Parietal lobe (tissue), 2 donors: ENCODE results near the gene EIF2B5. TPM values are rescaled to one million over a fixed set of nuclear protein-coding genes. Genes with fewer than 3 reads are reported as not detected.

Experiments used
- small RNA-seq: library from RNA; depleted of rRNA; stranded (forward); fragments of <200 nt; gene quantifications from one replicate; pipeline ENCODE3, GENCODE V24; 2014; ENCODE audit warnings: low replicate concordance
- total RNA-seq: library from RNA; depleted of rRNA; stranded (reverse); fragments of >200 nt; gene quantifications from one replicate; pipeline ENCODE4 v1.2.3, GENCODE V29; 2014

EIF2B5 gene
- total RNA-seq, result 61.7 TPM

DNA sequence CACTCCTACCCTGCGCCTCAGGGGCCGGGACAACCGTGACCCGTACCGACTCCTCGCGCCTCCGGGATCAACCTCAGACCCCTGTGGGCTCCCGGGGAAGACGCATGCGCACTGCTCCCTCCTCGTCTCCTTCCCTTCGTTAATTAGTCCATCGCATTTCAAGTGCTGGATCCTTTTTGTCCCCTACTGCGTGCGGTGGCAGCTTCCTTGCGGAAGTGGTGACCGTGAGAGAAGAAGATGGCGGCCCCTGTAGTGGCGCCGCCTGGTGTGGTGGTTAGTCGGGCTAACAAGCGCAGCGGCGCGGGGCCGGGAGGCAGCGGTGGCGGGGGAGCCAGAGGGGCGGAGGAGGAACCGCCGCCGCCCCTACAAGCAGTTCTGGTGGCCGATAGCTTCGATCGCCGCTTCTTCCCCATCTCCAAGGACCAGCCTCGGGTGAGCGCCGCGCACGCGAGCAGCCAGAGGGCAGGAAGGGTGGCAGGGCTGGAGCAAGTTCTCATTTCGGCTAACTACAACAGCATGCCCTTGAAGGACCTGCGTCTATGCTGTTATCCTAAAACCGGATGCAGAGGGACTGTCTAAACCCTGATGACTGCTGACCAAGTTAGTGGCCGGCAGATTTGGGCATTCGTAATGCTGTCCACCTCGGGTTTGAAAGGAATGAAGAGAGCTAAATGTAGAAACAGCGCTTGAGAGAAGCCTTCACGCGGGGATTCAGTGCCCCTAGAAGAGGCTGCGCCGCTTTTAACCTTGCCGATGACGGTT is at the start of gene EIF2B5:
EIF2B5 (plus strand) TSS at position 210 of the 762 bp plus-strand sequence; CDS start at position 238, 28 bp downstream.

DNA sequence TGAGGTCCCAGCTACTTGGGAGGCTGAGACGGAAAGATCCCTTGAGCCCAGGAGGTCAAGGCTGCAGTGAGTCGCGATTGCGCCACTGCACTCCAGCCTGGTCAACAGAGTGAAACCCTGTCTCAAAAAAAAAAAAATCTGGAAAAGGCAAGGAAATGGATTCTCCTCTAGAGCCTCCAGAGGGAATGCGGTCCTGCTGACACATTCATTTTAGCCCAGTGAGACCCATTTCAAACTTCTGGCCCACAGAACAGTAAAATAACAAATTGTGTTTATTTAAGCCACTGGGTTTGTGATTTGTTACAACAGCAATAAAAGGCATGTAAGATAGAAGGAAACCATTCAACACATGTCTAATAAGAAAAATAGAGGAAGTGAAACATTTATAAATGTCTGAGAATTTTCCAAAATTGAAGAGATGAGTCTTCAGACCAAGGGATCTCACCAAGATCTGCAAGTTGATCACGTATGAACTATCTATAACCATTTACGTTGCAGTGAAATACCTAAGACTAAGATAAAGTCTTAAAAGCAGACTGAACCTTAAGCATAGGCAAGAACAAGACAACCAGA is 38.3 kb upstream of the EIF2B5 start, which contains the start of gene HTR3E:
HTR3E (plus strand) TSS at position 254 of the 573 bp plus-strand sequence. CDS start 466 bp downstream, outside the sequence.

DNA sequence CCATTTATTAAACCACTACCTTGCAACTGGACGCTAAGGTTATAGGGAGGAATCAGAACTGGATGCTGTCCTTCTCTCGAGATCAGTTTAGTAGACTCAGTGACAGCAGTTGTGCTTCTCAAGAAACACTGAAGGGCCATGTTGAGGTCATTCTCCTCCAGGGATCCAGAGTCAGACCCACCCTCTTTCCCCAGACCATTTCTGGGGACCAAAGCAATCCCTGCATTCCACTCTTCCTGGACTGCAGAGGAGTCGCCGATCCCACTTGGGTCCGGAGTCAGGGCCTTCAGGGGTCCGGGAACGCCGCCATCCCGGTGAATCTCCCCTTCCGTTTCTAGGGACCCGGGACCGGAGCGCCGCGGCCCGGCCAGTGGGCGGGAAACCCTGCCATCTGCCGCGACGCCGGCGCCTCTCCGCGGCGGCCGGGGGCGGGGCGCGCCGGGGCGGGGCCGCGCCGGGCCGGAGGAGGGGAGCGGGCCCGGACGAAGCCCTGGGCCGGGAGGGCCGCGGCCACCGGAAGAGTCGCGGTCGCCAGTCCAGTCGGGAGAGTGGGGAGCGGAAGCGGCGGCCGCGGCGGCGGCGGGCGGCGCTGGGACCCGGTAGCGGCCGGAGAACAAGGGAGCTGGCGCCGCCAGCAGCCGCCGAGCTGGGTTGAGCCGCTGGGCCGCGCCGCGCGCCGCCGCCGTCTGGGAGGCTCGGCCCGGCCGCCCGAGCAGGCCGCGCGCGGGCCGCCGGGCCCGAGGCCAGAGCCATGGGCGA is 19.9 kb downstream of the EIF2B5 start, which contains the start of gene DVL3:
DVL3 (plus strand) TSS at position 493 of the 759 bp plus-strand sequence; CDS start at position 752, 259 bp downstream.

DNA sequence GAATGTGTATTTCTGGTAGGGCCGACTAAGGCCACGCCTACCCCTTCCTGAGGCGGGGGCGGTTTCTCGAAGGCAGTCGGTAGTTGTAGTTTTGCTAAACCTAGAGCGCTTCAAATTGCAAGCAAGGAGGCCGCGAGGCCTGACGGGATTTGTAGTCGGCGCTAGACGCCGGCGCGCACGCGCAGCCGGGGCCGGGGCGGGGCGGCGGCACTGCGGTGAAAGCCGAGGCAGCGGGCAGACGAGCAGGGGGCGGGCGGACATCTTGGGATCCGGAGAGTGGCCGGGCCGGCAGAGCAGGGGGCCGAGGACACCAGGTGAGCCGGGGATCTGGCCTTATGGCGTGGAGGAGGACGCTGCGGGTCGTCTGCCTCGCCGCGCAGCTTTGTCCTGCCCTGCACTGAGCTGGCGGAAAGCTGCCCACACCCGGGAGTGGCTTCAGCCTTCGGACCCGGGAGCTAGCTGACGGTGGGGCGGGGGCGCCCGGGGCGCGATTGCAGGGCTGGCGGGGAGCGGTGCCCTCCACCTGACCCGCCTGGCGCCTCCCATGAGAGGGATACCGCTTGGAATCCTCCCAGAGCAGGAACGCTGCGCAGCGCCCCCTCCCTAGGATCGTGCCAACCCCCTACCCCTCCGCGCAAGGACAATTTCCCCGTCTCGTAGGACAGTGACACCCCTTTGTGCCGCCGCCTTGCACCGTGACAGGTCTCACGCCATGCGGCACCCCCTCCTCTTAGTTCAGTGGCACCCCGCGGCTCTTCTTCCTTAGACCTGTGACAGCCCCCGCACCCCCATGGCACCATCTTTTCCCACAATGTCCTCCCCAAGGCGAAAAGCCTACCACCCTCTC is 39.7 kb downstream of the EIF2B5 start, which contains the start of gene AP2M1:
AP2M1 (plus strand) TSS at position 210 of the 847 bp plus-strand sequence. CDS start 2,139 bp downstream, outside the sequence.

DNA sequence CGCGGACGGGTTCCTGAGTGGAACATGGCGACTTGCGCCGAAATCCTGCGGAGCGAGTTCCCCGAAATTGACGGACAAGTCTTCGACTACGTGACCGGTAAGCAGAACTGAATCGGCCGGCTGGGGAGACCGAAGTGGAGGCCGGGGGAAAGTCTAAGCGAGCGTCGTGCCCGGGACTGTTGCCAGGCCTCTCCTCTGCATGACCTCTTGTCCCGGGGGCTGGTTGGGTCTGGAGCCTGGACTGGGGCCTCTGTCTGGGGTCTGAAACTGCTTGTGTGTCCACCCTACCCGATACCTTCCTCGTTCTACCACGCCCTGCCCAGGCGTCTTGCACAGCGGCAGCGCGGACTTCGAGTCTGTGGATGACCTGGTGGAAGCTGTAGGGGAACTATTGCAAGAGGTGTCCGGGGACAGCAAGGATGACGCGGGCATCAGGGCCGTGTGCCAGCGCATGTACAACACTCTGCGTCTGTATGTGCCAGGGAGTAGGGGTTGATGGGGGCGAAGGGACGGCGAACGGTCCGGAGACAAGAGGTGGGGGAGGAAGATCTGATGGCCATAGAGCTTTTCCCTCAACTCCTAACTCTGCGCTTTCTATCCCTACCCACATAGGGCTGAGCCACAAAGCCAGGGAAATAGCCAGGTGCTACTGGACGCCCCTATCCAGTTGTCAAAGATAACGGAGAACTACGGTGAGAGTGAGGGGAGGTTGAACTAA is 51.2 kb downstream of the EIF2B5 start, which contains the start of gene ABCF3:
ABCF3 (plus strand) TSS at position 16 of the 718 bp plus-strand sequence; CDS start at position 25, 9 bp downstream.

Small RNA genes within 50 kb of the gene (small RNA-seq; reads per million reads assigned to genes)
- gene RF00019, result not detected

Other genes starting within 250 kb of the EIF2B5 start
- gene ABCC5, start 117.5 kb upstream of the EIF2B5 start, total RNA-seq, result 121 TPM
- gene HTR3D, start 103.6 kb upstream of the EIF2B5 start, total RNA-seq, result not detected
- not detected for gene HTR3C, start 82.3 kb upstream of the EIF2B5 start, total RNA-seq
- not detected for gene HTR3E, start 38.3 kb upstream of the EIF2B5 start, total RNA-seq
- 51.6 TPM for gene DVL3, start 20.0 kb downstream of the EIF2B5 start, total RNA-seq
- 295 TPM for gene AP2M1, start 39.5 kb downstream of the EIF2B5 start, total RNA-seq
- 79.2 TPM for gene ABCF3, start 50.8 kb downstream of the EIF2B5 start, total RNA-seq
- 0.63 TPM for gene VWA5B2, start 94.2 kb downstream of the EIF2B5 start, total RNA-seq
- 15.7 TPM for gene ALG3, start 113.6 kb downstream of the EIF2B5 start, total RNA-seq
- gene EEF1AKMT4, start 114.3 kb downstream of the EIF2B5 start, total RNA-seq, result 0.63 TPM
- gene CAMK2N2, start 126.2 kb downstream of the EIF2B5 start, total RNA-seq, result 3.4 TPM
- gene ECE2, start 140.7 kb downstream of the EIF2B5 start, total RNA-seq, result 6.9 TPM
- 260 TPM for gene PSMD2, start 163.9 kb downstream of the EIF2B5 start, total RNA-seq
- 118 TPM for gene EIF4G1, start 179.2 kb downstream of the EIF2B5 start, total RNA-seq
- gene FAM131A, start 202.2 kb downstream of the EIF2B5 start, total RNA-seq, result 62.6 TPM
- 15.0 TPM for gene CLCN2, start 226.2 kb downstream of the EIF2B5 start, total RNA-seq
- gene POLR2H, start 226.4 kb downstream of the EIF2B5 start, total RNA-seq, result 44.1 TPM
- 0.63 TPM for gene THPO, start 242.8 kb downstream of the EIF2B5 start, total RNA-seq
- gene CHRD, start 244.7 kb downstream of the EIF2B5 start, total RNA-seq, result 12.5 TPM